IMR-90 (cell line): ENCODE results near the gene MYH13. TPM values are rescaled to one million over a fixed set of nuclear protein-coding genes. Genes with fewer than 3 reads are reported as not detected.

Experiments used
- ATAC-seq: fragments of 200-7000 bp; cut with Tn5 transposase; 2 replicates; pipeline ENCODE4 v1.9.1; 2020; ENCODE audit warnings: low read depth, mild to moderate bottlenecking, moderate library complexity
- BruUV-seq: library from RNA; stranded (reverse); fragments of 400-500 nt; replicated peaks from 2 replicates; lab custom pipeline; 2021; lab: Mats Ljungman, UMichigan
- CTCF ChIA-PET: fragments of 300-600 bp; formaldehyde crosslinking; extraction: SDS; loops from one replicate; lab custom pipeline; 2021; ENCODE audit warnings: antibody characterized with exemption; lab: Yijun Ruan, JAX
- POLR2A ChIA-PET: fragments of 300-600 bp; sonication (Branson Sonifier 250); formaldehyde crosslinking; loops from one replicate; lab custom pipeline; 2022; ENCODE audit warnings: antibody characterized with exemption; ENCODE audit not compliant: unreplicated experiment; lab: Charles Lee
- DNase-seq: peaks from one replicate; pipeline ENCODE4 v3.0.0; 2013
- H2AFZ ChIP-seq: replicated peaks from 2 replicates; pipeline ENCODE3; 2013; ENCODE audit warnings: low read length, mild to moderate bottlenecking; ENCODE audit not compliant: poor library complexity
- H2AK5ac ChIP-seq: 2 replicates; pipeline ENCODE4 v1.6.1; 2013; ENCODE audit warnings: low read depth, low read length, inconsistent platforms
- H2AK9ac ChIP-seq: replicated peaks from 2 replicates; pipeline ENCODE3; 2013; ENCODE audit warnings: mild to moderate bottlenecking, low read depth, low read length, moderate library complexity; ENCODE audit not compliant: poor library complexity
- H2BK120ac ChIP-seq: 2 replicates; pipeline ENCODE4 v1.6.1; 2013; ENCODE audit warnings: low read depth, low read length, inconsistent platforms
- H2BK15ac ChIP-seq: 3 replicates; pipeline ENCODE4 v1.6.1; 2013; ENCODE audit warnings: low read depth, low read length, inconsistent platforms
- H2BK20ac ChIP-seq: 2 replicates; pipeline ENCODE4 v1.6.1; 2013; ENCODE audit warnings: low read depth, mild to moderate bottlenecking, inconsistent platforms, low read length, moderate library complexity
- H2BK5ac ChIP-seq: 2 replicates; pipeline ENCODE4 v1.6.1; 2013; ENCODE audit warnings: mild to moderate bottlenecking, low read depth, low read length, inconsistent platforms; ENCODE audit not compliant: poor library complexity, severe bottlenecking
- H3K14ac ChIP-seq: replicated peaks from 2 replicates; pipeline ENCODE4 v1.6.1; 2013; ENCODE audit warnings: low read depth, low read length, inconsistent platforms
- H3K18ac ChIP-seq: 2 replicates; pipeline ENCODE4 v1.6.1; 2013; ENCODE audit warnings: low read depth, low read length, control low read depth
- H3K23ac ChIP-seq: 2 replicates; pipeline ENCODE4 v1.6.1; 2013; ENCODE audit warnings: low read depth, low read length, inconsistent platforms
- H3K27ac ChIP-seq: 2 replicates; pipeline ENCODE4 v1.5.1; 2013; ENCODE audit warnings: mild to moderate bottlenecking, control low read depth, low read length; ENCODE audit not compliant: insufficient read depth
- H3K27me3 ChIP-seq: 2 replicates; pipeline ENCODE4 v1.6.1; 2013; ENCODE audit warnings: low read length; ENCODE audit not compliant: control insufficient read depth, insufficient read depth
- H3K36me3 ChIP-seq: 2 replicates; pipeline ENCODE4 v1.6.1; 2013; ENCODE audit warnings: low read length, mixed read lengths; ENCODE audit not compliant: control insufficient read depth, insufficient read depth
- H3K4ac ChIP-seq: 2 replicates; pipeline ENCODE4 v1.6.1; 2013; ENCODE audit warnings: low read depth, low read length, inconsistent platforms
- H3K4me1 ChIP-seq: 2 replicates; pipeline ENCODE4 v1.6.1; 2013; ENCODE audit warnings: low read length, mixed read lengths; ENCODE audit not compliant: control insufficient read depth, insufficient read depth
- H3K4me2 ChIP-seq: 2 replicates; pipeline ENCODE4 v1.6.1; 2013; ENCODE audit warnings: low read depth, mild to moderate bottlenecking, control low read depth, low read length, moderate library complexity
- H3K4me3 ChIP-seq: 2 replicates; pipeline ENCODE4 v1.5.1; 2013; ENCODE audit warnings: low read depth, mild to moderate bottlenecking, control low read depth, low read length, moderate library complexity; ENCODE audit not compliant: insufficient read depth
- H3K56ac ChIP-seq: 2 replicates; pipeline ENCODE4 v1.6.1; 2013; ENCODE audit warnings: low read length, inconsistent platforms; ENCODE audit not compliant: insufficient read depth; ENCODE audit errors: extremely low read depth
- H3K79me1 ChIP-seq, 2 experiments: 2 replicates each; pipeline ENCODE4 v1.6.1; 2013; ENCODE audit warnings: low read length in 2 of 2, inconsistent platforms in 1 of 2, low read depth in 1 of 2
- H3K9ac ChIP-seq: 2 replicates; pipeline ENCODE4 v1.6.1; 2013; ENCODE audit warnings: low read depth, low read length, control low read depth
- H3K9me1 ChIP-seq: 2 replicates; pipeline ENCODE4 v1.6.1; 2013; ENCODE audit warnings: low read length, inconsistent platforms; ENCODE audit not compliant: insufficient read depth
- H3K9me3 ChIP-seq: 2 replicates; pipeline ENCODE4 v1.6.1; 2013; ENCODE audit warnings: low read length; ENCODE audit not compliant: control insufficient read depth, insufficient read depth
- H4K20me1 ChIP-seq: 2 replicates; pipeline ENCODE4 v1.6.1; 2013; ENCODE audit warnings: low read length, inconsistent platforms; ENCODE audit not compliant: insufficient read depth
- H4K5ac ChIP-seq: 2 replicates; pipeline ENCODE4 v1.6.1; 2013; ENCODE audit warnings: mild to moderate bottlenecking, low read depth, low read length, control low read depth
- H4K8ac ChIP-seq, 2 experiments: 2 replicates each; pipeline ENCODE4 v1.6.1; 2013; ENCODE audit warnings: low read depth in 2 of 2, low read length in 2 of 2, control low read depth in 1 of 2, inconsistent platforms in 1 of 2
- H4K91ac ChIP-seq: 2 replicates; pipeline ENCODE4 v1.6.1; 2013; ENCODE audit warnings: low read depth, low read length, inconsistent platforms; ENCODE audit not compliant: insufficient read depth
- BHLHE40 ChIP-seq: fragments of 150-350 bp; IDR thresholded peaks from 2 replicates; pipeline ENCODE4 v1.6.1; 2016; ENCODE audit warnings: mild to moderate bottlenecking, low read depth, low read length
- CEBPB ChIP-seq: IDR thresholded peaks from 2 replicates; pipeline ENCODE4 v1.6.1; 2012; ENCODE audit warnings: low read depth, low read length, improper control_type of control experiment
- CHD1 ChIP-seq: IDR thresholded peaks from 2 replicates; pipeline ENCODE4 v1.6.1; 2012; ENCODE audit warnings: low read depth, low read length, improper control_type of control experiment
- CTCF ChIP-seq: conservative IDR thresholded peaks from 2 replicates; pipeline ENCODE4 v1.5.1; 2012; ENCODE audit warnings: mild to moderate bottlenecking, low read depth, low read length, improper control_type of control experiment
- ELK1 ChIP-seq: fragments of 150-350 bp; IDR thresholded peaks from 2 replicates; pipeline ENCODE4 v1.6.1; 2016; ENCODE audit warnings: low read depth, mild to moderate bottlenecking, low read length, moderate library complexity, borderline replicate concordance
- FOS ChIP-seq: fragments of 150-350 bp; IDR thresholded peaks from 2 replicates; pipeline ENCODE4 v1.6.1; 2016; ENCODE audit warnings: low read depth, low read length
- MAFK ChIP-seq: IDR thresholded peaks from 2 replicates; pipeline ENCODE4 v1.6.1; 2012; ENCODE audit warnings: low read depth, low read length, improper control_type of control experiment
- MAZ ChIP-seq: IDR thresholded peaks from 2 replicates; pipeline ENCODE4 v1.6.1; 2012; ENCODE audit warnings: low read depth, mild to moderate bottlenecking, low read length, improper control_type of control experiment, moderate library complexity, borderline replicate concordance
- MXI1 ChIP-seq: IDR thresholded peaks from 2 replicates; pipeline ENCODE4 v1.6.1; 2012; ENCODE audit warnings: low read depth, mild to moderate bottlenecking, low read length, moderate library complexity, borderline replicate concordance
- NFE2L2 ChIP-seq: fragments of 150-350 bp; IDR thresholded peaks from 2 replicates; pipeline ENCODE4 v1.6.1; 2016; ENCODE audit warnings: low read depth, mild to moderate bottlenecking, low read length
- POLR2A ChIP-seq: IDR thresholded peaks from 2 replicates; pipeline ENCODE4 v1.6.1; 2012; ENCODE audit warnings: mild to moderate bottlenecking, low read depth, low read length
- RAD21 ChIP-seq: IDR thresholded peaks from 2 replicates; pipeline ENCODE4 v1.6.1; 2012; ENCODE audit warnings: low read length, improper control_type of control experiment
- RCOR1 ChIP-seq: IDR thresholded peaks from 2 replicates; pipeline ENCODE4 v1.6.1; 2012; ENCODE audit warnings: mild to moderate bottlenecking, low read length, improper control_type of control experiment; ENCODE audit not compliant: insufficient replicate concordance
- RFX5 ChIP-seq: IDR thresholded peaks from 2 replicates; pipeline ENCODE4 v1.8.0; 2012; ENCODE audit warnings: low read depth, mild to moderate bottlenecking, low read length, moderate library complexity
- SMC3 ChIP-seq: fragments of 150-350 bp; IDR thresholded peaks from 2 replicates; pipeline ENCODE4 v1.6.1; 2016; ENCODE audit warnings: low read depth, mild to moderate bottlenecking, antibody characterized with exemption, low read length, moderate library complexity
- USF2 ChIP-seq: fragments of 150-350 bp; IDR thresholded peaks from 2 replicates; pipeline ENCODE4 v1.6.1; 2017; ENCODE audit warnings: mild to moderate bottlenecking, antibody characterized with exemption, low read length, low read depth
- WGBS, 2 experiments: methylation state at CpG; one replicate each; pipeline versions ENCODE4 v1.1.5 to v1.1.7; 2013; ENCODE audit warnings: missing lambda C conversion rate in 2 of 2; ENCODE audit not compliant: insufficient read length in 1 of 2; ENCODE audit errors: extremely low coverage in 2 of 2; 5-methylcytosine and 5-hydroxymethylcytosine counted together
- dilution Hi-C: fragments of 300-500 bp; cut with HindIII; formaldehyde crosslinking; loops from one replicate; pipeline ENCODE4 v1.14.3; 2018; ENCODE audit warnings: low sequenced_read_pairs; ENCODE audit not compliant: unreplicated experiment
- in situ Hi-C: fragments of 300-500 bp; cut with MboI; formaldehyde crosslinking; loops from 3 replicates; pipeline ENCODE4 v1.14.3; 2019; ENCODE audit warnings: low sequenced_read_pairs, inconsistent platforms, mixed read lengths
- intact Hi-C: fragments of 100-400 bp; cut with micrococcal nuclease; formaldehyde crosslinking; loops from 2 replicates; pipeline ENCODE4 v1.10.0; 2022
- polyA plus RNA-seq, 3 experiments: library from polyadenylated mRNA; depleted of rRNA; stranded (reverse); fragments of >200 nt; gene quantifications; 2 replicates each; pipeline ENCODE4 v1.2.3, GENCODE V29; 2012; ENCODE audit warnings: low replicate concordance in 1 of 3
- total RNA-seq: library from RNA; depleted of rRNA; stranded (reverse); fragments of >200 nt; gene quantifications from 2 replicates; pipeline ENCODE4 v1.2.3, GENCODE V29; 2012

MYH13 gene
- total and polyA plus RNA-seq, 2 of the 4 experiments (the other 2 are of a cell fraction): not detected

- Histone ChIP-seq H2BK20ac (no peak overlapping the region), H4K91ac (no peak overlapping the region), H3K14ac (no peak overlapping the region), H3K4me2 (no peak overlapping the region), H3K27ac (no peak overlapping the region), H3K9me1 (no peaks in the 10 kb centered on the region), H4K20me1 (no peaks in the 10 kb centered on the region), H2AFZ (no peak overlapping the region), H2AK5ac (no peak overlapping the region), H2BK5ac (no peak overlapping the region), H4K5ac (no peak overlapping the region), H3K4ac (no peak overlapping the region), H3K79me1 (no peaks in the 10 kb centered on the region), H2BK15ac (no peak overlapping the region), H3K36me3 (no peaks in the 10 kb centered on the region), H2BK120ac (no peak overlapping the region), H3K9me3 (no peaks in the 10 kb centered on the region), H3K27me3 (peaks cover 1% of the 10 kb centered on the region; the same call in 1 of the 2 replicates), H4K8ac (no peak overlapping the region), H3K9ac (no peak overlapping the region), H3K23ac (no peak overlapping the region), H2AK9ac (no peak overlapping the region), H3K18ac (no peak overlapping the region), H3K4me1 (no peaks in the 10 kb centered on the region), H3K56ac (no peak overlapping the region), H3K4me3 (no peak overlapping the region)
- no peak for ATAC-seq
- BruUV-seq: no TSS peak
- CTCF ChIA-PET: no interaction called here
- 60% methylated on average over 1 of the region's 6 CpGs; no CpG with 5 or more reads in 1 of the 2 experiments for WGBS, 2 experiments
- TF ChIP-seq ELK1: no peak
- no peak for TF ChIP-seq USF2
- TF ChIP-seq FOS: no peak
- TF ChIP-seq CTCF: no peak
- no peak for TF ChIP-seq CHD1
- TF ChIP-seq POLR2A: no peak
- TF ChIP-seq MXI1: no peak
- no peak for TF ChIP-seq NFE2L2
- no peak for TF ChIP-seq CEBPB
- no peak for TF ChIP-seq BHLHE40
- TF ChIP-seq MAFK: no peak
- TF ChIP-seq SMC3: no peak
- no peak for TF ChIP-seq MAZ
- TF ChIP-seq RAD21: no peak
- no peak for TF ChIP-seq RCOR1
- no peak for TF ChIP-seq RFX5
- dilution Hi-C loops: no loop called here
- intact Hi-C loops: loop anchor here (5.0 kb wide), 1 partner anchor 344 kb away; no protein-coding TSS in a partner anchor
- POLR2A ChIA-PET: no interaction called here
- in situ Hi-C loops: no loop called here
- no peak for DNase-seq
Observed at GRCh38 chr17:10311131-10311530, 61.7 kb downstream of the MYH13 start.
